AG09319 (cell line): ENCODE data around the gene SLC41A3.

Source experiments
- DNase-seq: peaks from one replicate; pipeline ENCODE4 v3.0.0-alpha.2; 2010; ENCODE audit warnings: low read depth; ENCODE audit errors: extremely low read depth
- TF ChIP-seq, protein P1 (sequence below): IDR thresholded peaks from 2 replicates; pipeline ENCODE4 v1.5.1; 2011; ENCODE audit warnings: low read depth, mild to moderate bottlenecking, inconsistent platforms, low read length, moderate library complexity

Gene SLC41A3

DNA sequence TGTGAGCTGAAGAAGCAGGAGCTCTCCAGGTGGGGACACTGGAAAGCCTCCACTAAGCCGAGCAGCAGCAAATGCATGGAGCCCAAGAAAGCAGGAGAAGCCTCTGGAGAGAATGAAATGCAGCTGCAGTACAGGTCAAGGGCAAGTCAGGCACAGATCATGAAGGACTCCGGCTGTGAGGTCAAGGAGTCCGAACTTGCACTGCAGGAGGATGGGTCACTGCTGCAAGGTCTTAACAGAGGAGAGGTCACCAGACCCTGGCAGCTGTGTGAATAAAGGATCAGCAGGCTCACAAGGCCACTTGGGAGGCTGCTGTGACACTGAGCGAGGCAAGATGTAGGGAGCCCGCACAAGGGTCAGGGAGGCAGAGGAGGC, 24.7 kb upstream of the SLC41A3 start:
- TF ChIP-seq, protein P1, sequence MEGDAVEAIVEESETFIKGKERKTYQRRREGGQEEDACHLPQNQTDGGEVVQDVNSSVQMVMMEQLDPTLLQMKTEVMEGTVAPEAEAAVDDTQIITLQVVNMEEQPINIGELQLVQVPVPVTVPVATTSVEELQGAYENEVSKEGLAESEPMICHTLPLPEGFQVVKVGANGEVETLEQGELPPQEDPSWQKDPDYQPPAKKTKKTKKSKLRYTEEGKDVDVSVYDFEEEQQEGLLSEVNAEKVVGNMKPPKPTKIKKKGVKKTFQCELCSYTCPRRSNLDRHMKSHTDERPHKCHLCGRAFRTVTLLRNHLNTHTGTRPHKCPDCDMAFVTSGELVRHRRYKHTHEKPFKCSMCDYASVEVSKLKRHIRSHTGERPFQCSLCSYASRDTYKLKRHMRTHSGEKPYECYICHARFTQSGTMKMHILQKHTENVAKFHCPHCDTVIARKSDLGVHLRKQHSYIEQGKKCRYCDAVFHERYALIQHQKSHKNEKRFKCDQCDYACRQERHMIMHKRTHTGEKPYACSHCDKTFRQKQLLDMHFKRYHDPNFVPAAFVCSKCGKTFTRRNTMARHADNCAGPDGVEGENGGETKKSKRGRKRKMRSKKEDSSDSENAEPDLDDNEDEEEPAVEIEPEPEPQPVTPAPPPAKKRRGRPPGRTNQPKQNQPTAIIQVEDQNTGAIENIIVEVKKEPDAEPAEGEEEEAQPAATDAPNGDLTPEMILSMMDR: no peak
- DNase-seq: no peak

- DNase-seq: no peak
- TF ChIP-seq, protein P1: no peak
These were observed 24.2 kb upstream of the SLC41A3 start for GRCh38 chr3:126107957-126108675.

GRCh38 chr3:126107203-126107939, 23.4 kb upstream of the SLC41A3 start:
- no peak for DNase-seq
- TF ChIP-seq, protein P1: no peak

GRCh38 chr3:126106336-126107202, 22.6 kb upstream of the SLC41A3 start:
- TF ChIP-seq, protein P1: no peak
- DNase-seq: no peak

DNA sequence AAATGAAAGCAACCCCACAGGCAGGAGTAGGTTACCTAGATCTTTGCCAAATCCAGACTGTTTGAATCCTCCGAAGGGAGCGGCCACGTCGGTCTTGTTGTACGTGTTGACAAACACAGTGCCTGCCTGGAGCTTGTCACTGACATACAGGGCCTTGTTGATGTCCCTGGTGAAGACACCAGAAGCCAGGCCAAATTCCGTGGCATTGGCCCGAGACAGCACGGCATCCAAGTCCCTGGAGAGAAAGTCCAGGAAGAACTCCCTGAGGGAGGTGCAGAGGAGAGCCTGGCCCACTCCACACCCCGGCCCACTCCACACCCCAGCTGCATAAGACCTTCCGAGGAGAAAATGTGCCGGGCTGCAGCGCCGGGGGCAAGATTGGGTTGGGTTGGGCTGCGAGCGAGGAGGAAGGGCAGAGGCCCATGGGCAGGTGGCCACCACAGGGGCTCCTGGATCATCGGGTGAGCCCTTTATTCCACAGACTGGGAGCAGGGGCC, 21.8 kb upstream of the SLC41A3 start:
- TF ChIP-seq, protein P1: no peak
- DNase-seq: no peak

DNA sequence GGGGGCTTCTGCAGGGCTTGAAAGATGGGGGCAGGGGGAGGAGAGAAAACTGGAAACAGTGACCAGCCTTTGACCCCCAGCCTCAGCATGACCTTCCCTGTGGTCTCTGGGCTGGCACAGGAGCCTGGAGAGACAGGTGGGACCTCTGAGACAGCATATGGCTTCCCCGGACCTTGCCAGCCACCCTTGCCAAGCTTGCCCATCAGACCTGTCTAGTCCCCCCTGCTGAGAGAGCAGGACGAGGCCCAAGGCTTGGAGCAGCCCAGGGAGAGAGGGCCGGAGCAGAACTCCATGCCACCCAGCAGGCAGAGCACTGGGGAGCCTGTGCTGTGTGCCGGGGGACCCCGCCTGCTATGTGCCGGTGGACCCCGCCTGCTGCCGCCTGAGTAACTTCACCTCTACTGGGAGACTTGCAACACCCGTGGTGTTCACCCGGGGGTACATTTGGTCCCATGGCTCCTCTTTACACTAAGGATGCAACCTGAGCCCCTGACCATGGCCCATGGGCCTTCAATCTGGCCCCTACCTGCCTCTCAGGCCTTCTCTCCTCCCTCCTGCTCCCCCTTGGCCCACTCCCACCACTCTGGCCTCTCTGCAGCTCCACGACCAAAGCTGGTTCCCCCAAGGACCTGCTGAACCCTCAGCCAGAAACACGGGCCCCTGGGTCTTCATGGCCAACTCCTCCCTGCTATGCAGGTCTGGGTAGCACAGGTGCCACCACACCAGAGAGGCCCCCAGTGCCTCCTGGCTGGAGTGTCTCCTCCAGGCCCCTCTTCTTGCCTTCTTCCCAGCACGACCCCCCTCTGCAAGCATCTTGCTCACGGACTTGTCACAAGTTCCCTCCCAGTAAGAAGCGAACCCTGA, 21.1 kb upstream of the SLC41A3 start:
- TF ChIP-seq, protein P1: no peak
- no peak for DNase-seq
